HG02840 (cell line): ENCODE data around the gene PCSK6.

ENCODE experiments used
- ATAC-seq: cut with Tn5 transposase; IDR thresholded peaks from one replicate; pipeline ENCODE4 v1.9.1; 2021; ENCODE audit warnings: mild to moderate bottlenecking, moderate library complexity, moderate number of reproducible peaks; ENCODE audit not compliant: unreplicated experiment, low FRiP score

The PCSK6 gene

DNA sequence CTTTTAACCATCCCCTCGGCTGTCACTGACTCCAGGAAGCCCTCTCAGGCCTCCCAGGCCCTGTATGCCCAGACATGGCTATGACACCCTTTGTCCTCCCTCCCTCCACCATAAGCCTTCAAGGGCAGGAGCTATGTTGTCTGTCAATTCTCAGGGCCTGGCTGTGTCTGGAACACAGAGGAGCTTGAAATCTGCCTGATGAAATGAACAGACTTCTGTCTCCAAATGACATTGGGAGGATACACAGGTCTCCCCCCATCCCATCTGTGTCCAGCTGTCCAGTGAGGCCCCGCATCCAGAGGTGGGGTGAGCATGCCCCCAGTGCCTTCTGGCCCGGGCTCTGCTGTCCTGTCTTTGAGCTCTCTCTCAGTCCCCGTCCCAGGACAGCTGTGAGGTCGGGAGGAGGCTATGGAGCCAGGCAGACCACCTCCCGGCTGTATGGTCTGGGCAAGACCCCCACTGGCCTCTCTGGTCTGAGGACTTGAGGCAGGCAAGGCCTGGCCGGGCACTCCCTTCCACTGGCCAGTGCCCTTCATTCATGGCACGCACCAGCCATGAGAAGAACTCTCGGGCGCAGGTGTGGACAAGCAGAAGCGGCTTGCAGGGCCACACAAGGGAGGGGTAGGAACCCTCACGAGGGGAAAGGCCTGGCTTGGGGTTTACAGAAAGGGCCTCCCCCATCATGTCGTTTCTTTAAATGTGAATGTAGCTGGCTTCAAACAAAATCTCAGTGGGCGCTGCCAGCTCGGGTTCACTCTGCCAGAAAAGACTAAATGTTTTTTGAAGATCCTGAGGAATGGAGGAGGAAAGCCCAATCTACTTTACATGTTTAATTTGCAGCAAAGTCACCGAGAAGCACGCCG, 38.9 kb downstream of the PCSK6 start:
- ATAC-seq = no peak

DNA sequence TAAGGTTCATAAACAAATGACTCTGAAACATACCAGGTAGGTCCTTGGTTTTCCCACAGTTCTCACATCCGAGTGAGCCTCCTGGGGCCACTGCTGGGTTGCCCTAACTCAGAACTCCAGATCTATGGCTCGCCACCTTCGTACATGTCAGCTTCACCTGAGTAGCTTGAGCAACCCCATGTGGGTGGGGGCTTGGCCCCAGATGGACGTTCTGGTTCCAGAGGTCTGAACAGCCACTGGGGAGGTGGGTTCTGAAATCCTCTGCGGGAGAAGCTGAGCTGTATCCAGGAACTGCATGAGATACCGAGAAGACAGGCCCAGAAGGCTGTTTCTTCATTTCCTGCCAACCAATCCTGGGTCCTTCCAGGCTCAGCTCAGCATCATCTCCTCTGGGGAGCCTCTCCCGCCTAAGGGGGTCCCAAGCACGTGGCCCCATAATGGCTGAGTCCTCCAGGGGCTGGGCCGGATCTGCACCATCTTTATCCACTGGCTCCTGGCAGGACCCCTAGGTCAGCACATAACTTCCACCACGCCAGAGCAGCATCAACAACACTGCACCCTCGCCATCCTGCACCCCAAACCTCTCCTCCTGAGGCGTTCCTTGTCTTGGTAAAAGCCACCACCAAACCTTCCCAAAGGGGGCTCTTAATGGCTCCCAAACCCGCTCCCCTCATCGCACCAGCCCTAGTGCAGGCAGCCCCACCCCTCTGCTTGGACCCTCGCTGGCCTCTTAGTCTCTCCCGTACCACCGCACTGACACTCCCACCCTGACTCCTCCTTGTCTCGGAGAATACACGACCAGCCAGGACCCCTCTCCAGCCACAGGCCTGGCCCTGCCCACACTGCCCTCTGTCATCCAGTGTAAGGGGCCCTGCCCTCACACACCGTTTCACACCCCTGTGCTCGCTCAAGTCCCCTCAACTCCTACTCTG, 39.8 kb downstream of the PCSK6 start:
- no peak for ATAC-seq

DNA sequence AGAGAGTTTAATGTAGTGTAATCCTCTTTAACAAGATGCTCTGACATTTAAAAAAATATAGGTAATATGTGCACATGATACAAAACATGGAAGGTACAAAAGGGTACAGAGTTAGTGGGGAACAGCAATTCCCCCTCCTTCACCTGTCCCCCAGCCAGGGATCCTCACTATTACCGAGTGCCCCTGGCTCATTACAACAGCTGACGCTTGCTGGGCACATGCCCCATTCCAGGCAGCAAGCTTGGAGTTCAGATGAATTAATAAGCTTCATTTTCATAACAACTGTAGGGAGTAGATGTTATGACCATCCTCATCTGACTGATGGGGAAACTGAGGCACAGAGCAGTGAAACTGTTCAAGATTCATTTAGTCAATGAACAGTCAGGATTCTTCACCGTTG, 41.2 kb downstream of the PCSK6 start:
- ATAC-seq = no peak

DNA sequence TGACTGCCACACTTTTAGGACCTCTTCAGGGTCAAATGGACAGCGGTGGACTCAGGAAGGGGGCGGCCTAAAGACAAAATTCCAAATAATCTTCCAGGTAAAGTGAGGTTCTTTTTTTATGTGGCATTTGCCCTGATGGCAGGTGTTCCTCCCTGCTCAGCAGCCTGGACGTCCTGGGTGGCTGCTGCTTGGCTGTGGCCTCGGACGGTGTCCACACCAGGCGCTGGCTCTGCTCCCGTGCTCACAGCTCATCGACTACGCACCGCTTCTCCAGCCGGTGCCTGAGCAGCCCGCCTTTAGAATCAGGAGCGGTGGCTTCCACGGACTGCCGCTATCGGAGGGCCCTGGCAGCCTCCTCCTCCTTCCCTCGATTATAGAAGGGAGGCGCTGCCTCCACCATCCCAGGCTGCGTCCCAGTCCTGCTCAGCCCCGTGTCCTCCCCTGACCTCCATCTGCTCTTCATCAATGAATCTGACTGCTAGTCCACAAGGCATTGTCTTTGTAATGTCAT, 41.9 kb downstream of the PCSK6 start:
- ATAC-seq = no peak

DNA sequence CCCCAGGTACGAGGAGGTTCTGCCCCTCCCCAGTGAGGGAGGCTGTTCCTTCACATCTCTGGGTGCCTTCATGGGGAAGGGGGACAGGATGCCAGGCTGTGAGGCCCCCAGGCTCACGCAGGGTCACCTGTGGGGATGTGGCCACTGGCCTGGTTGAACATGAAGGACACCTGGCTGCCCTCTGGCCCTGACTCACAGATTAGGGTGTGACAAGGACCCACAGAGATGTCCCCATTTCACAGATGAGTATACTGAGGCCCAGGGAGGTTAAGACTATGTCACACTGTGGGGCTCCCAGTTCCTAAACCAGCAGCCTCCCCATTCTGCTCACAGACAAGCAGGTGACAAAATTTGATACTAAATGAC, 42.4 kb downstream of the PCSK6 start:
- ATAC-seq = no peak

DNA sequence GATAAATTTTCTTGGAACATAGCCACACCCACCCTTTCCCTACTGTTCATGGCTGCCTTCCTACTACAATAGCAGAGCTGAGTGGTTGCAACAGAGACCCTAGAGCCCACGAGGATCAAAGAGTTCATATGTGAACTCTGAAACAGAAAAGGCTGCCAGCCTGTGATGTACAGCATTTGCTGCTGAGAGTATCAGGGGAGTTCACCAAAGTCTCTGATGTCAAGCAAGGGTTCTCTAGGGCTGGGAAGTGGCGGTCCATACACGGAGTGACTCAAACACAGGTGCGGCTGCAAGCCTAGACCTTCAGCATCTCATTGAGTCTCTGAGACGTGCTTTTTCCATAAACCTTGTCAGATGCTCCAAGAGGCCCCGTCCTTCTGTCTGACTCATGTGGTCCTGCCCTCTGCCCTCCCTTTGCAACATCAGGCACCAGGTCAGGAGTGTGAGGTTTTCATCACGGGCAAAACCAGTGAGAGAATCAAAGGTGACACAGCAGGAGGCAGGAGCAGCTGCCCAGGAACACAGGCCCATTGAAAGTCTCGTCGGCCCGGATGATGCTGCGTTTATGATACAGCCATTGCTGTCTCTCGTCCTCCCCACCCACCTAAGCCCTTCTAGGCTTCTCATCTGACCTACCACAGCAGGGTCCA, 42.9 kb downstream of the PCSK6 start:
- ATAC-seq = no peak

DNA sequence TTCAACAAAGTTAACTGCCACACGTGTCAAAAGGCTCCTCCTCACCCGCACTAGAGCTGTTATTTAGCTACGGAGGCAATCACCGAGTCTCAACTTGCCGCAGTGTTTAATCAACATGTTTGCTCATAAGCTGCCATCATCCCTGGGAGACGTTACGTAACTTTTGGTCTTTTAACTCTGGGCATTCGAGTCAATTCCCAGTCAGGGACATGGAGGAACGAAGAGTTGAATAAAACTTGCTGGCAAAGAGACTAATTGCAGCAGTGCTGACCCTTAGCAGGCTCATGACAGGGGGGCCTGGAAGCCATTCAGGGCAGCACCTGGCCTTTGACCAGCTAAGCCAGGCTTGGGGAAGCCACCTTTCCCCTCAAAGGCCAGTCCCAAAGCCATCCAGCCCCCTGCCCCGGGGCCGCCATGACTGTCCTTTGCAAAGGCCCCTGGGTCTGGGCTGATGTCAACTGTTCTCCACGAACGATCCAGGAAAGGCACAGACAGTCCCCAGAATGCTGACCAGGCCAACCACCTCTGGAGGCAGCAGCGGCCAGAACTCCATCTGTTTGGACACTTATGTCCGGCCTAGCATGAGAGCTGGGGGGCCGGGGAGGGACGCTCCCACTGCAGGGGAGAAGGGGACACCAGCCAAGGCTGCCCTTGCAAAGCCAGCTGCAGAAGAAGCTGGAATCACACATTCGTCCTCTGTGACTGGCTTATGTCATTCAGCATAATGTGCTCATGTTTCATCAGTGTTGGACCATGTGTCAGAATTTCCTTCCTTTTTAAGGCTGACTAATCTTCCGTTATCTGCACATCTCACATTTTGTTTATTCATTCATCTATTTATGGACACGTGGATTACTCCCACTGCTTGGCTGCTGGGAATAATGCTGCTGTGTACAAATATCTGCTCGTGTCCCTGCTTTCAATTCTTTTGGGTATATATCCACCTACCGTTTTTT, 43.7 kb downstream of the PCSK6 start:
- ATAC-seq = no peak

DNA sequence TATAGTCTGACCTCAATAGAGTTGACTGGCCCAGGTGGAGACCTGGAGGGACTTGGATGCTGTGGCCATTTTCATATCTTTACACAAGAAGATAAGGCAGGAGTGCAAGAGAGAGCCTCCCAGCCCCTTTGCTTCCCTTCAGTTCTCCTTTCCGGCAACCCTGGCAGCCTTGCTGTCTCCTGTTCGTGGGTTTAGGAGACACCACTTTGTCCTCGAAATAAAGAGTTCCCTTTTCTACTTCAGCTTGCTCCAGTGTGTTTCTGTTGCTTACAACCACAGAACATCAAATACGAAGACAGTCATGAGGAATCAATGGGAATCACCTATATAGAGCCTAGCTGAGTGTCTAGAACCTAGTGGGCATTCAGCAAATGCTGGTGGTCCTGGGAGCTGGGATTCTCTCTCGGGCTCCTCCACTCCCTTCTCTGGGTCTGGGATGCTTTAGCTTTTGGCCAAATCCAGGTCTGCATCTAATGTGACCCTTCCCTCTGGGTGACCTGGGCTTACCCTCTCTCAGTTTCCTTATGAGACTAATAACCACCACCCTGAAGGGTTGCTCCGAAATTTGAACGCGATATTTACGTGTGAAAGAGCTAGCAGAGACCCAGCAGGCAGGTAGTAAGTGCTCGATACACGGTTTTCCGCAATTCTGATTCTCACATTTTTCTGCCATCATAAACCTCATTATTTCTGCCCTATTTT, 44.5 kb downstream of the PCSK6 start:
- no peak for ATAC-seq

DNA sequence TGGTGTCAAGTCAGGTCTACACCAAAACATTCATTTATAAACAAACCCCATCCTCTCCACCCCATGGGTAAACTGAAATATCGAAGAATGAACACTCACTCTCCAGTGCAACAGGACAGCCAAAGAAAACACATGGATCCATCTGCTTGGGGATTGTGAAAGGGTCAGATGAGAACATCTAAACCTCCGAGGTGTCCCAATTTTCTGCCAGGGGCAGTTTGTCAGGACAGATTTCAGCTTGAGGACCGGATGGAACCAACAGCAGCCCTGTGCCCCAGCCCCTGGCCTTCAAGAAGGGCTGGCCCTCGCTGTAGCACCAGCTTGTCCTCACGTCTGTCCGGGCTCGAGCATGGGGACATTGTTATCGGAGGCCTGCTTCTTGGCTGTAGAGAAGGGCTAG, 45.5 kb downstream of the PCSK6 start:
- ATAC-seq = no peak

DNA sequence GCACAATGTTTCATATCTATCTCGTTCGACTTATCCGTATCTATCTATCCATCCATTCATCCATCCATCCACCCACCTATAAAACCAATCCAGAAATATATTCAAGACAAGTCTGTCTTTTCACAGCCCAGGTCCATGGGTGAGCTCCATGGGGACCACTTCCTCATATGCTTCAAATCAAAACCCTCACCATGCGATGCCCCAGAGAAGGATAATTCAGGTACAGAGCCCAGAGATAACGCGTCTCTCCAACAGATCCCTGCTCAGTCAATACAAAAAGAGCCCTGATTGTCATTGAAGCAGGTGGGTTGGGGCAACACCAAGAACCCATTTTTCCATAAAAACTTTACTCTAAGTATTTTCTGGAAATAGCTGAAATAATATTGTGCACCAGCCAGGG, 47.2 kb downstream of the PCSK6 start:
- no peak for ATAC-seq

DNA sequence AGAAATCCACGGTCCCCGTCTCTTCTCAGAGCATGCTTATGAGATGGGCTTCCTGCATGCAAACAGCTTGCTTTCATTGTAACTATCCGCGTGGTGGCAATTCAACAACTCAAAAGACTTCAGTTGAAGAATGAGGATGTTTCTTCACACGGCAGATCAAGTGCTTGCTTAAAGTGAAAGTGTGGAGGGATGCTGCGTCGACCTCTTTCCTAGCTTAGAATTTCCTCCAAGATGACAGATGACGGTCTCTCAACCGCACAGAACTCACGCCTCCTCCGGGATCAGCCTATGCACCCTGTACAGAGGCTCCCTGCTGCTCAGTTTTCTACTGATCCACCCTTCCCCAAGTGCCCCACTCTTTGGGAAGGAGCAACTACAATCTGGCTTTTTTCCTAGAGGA, 47.8 kb downstream of the PCSK6 start:
- ATAC-seq = no peak

DNA sequence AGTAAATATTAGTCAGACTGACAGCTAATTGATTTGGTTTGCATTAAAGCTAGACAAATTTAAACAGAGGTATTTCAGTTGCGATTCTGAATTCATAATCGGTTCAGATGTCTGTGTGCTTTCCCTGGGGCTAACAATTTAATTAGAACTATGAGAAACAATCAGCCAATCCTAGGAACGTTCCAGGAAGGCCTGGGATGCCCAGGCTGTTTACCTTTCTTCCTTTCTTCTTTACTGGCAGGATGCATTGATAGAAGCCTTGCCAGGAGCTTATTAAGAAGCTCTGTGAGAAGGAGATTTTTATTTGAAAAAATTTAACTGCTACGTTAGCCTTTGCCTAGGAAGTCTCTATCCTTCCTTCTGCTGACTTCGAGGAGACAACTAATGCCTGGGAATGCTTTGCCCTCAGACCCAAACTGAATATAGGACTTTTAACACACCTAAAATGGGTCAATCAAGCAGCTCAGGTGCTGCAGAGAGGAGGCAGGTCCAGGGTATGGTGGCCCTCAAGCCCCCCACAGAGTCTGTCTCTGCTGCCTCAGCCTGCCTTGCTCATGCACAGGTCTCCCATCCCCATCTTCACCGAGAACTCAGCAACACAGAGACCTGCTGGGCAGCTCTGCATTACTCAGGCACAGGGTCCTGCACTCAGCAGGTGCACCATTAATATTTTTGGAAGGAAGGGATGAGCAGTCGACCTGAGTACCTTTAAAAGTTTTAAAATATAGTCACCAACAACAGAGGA, 48.5 kb downstream of the PCSK6 start:
- ATAC-seq = no peak

DNA sequence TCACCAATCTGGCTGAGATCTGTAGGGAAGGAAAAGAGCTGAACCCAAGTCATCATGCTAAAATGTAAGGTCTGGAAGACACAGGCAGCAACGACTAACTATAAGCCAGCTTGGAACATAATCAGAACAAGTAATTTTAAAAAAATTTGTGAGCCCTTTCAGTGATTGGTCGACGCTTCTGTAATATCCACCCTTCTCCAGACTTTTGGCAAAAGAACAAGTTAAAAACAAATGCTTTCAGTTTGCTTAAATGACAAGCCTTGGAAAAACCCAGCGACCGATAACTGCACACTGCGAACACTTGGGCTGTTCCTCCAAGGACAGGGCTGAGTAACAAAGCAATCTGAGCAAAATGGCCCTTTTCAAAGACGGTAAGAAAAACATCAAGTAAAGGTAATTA, 49.6 kb downstream of the PCSK6 start:
- no peak for ATAC-seq

DNA sequence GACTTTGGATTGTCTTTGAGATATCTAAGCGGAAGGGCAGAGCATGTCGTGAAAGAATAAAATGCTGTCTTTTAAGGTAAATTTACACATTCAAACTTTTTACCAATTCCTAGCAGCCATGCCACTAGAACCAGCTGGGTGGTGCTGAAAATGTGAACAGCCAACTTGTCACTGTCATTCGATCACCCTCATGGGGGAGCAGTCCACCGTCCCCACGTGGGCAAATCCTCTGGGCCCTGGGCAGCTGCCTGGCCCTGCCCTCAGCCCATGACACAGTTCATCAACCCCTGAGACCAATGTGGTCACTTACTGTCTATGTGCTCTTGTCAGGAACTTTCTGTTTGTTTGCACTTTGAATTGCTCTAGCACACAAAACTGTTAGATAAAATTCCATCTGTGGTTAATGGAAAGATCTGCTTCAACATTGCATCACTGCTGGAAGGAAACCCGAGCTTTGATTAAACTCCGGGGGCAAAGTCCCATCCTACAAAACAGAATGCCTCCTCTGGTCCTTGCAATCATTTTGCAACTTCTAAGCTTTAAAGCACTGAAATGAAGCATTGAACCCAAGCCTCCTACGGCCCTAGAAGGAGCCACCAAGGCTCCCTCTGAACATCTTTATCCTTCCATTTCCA, 50.1 kb downstream of the PCSK6 start:
- no peak for ATAC-seq

DNA sequence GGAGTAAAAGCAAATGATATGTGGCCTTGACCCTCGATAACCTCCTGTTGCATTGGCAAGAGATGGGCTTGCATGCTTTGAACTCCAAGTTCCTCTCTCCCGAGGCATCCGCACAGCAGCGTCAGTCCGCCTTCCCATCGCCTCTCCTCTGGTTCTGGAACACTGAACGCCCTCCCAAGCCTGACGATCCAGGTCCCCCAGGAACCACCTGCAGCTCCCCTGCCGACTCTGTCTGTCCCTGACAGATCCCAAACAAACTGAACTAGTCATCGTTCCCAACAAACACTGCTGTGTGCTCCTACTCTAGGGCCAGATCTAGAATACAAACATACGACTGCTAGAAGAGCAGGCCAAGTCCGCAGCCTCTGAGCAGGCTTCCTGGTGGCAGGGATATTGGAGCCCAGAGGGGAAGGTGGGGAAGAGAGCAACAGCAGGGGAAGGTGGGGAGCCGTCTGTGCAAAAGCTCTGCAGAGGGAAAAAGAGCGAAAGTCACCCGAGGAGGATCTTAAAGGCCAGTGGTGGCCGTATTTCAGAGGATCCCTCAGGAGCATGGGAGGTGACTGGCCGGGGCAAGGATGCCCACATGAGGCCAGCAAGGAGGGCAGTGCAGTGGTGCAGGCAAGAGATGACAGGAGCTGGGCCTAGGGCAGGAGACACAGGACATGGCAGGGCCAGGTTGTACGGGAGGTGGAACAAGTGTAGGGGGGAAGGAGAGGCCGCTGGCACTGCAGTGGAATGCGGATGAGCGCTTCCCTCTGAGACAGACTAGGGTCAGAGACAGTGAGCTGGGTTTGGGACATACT, 50.8 kb downstream of the PCSK6 start:
- no peak for ATAC-seq

DNA sequence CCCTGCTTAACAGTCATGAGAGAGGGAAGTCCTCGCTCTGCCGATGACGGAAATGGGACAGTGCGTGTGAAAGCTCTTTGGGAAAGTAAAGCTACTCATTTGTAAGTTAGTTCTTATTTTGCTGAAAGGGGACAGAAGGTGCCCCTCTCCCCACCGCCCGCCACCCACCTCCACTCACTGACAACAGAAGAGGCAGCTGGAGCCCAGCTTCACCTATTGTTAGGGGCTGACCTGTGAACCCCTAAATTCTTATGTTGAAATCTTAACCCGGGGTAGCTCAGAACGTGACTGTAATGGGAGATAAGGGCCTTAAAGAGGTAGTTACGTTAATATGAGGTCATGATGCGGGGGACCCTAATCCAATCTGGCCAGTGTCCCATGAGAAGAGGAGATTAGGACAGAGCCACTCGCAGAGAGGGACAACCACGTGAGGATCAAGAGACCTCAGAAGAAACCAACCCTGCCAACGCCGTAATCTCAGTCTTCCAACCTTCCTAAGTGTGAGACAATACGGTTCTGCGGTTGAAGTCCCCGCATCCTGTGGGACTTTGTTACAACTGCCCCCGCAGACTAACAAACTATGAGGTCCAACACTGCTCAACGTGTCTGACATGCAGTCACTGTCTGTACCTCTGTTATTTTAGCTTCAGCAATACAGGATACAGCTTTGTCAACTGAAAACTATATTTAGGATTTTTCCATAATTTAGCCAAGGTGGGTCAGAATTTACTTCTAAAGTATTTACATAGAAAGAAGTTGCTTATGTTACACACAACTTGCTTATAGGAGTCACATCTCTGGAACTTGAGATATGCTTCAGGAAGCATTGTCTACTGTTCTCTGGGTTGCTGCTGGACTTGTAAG, 51.7 kb downstream of the PCSK6 start:
- no peak for ATAC-seq
